GM12891 (cell line): Measurements from ENCODE around the gene ZNHIT6.

Experiments used
- POLR2A ChIP-seq: IDR thresholded peaks from 2 replicates; pipeline ENCODE4 v1.6.1; 2011; ENCODE audit warnings: low read depth, low read length, control low read depth
- POLR2AphosphoS5 ChIP-seq: IDR thresholded peaks from 2 replicates; pipeline ENCODE4 v1.6.1; 2011; ENCODE audit warnings: low read depth, low read length, control low read depth

DNA sequence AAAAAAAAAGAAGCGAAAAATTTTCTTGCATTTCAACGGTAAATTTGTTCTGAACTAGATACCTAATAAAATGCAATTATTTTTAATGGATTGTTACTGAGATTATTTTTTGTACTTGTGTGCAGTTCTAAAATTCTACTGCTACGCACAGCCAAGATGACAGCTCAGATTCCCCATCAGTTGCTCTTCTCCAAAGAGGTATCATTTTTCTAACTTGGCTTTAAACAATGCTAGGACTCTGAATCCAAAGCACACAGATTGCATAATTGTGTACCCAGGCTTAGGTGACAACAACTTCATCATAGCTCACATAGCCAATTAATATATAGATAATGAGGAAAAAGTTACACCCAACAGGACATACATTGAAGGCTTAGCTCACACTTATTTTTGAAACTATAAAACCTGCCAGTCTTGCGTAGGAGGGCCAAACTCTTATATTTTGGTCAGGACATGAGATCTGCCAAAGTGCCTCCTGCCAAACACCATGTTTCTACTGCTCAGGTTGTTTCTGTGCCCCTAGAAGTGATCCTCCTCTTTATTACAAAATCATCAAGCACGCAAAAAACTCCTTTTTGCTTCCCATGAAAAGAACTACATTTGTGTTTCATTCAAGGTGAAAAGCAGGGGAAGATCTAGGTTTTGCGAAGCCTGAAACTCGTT lies 10.6 kb upstream of the ZNHIT6 start:
- TF ChIP-seq POLR2A, result no peak
- no peak for TF ChIP-seq POLR2AphosphoS5
